Stimulated activated CD4-positive, alpha-beta T cell treated with anti-CD3 and anti-CD28 coated beads, Interleukin-15, amount 100 ng/mL, for 1 hour (primary cell): ENCODE results near the gene KIF17.

Experiments
- DNase-seq, 2 donors: peaks; one replicate each; pipeline ENCODE4 v3.0.0-alpha.2; 2020; ENCODE audit warnings: low read depth in 1 of 2, low spot score in 1 of 2

KIF17 gene

GRCh38 chr1:20711285-20712214 lies 6.3 kb downstream of the KIF17 start:
- no peak for DNase-seq

GRCh38 chr1:20710469-20711284 lies 7.1 kb downstream of the KIF17 start:
- no peak for DNase-seq

GRCh38 chr1:20709868-20710267 lies 7.9 kb downstream of the KIF17 start:
- DNase-seq: no peak

GRCh38 chr1:20708891-20709290 lies 8.9 kb downstream of the KIF17 start:
- no peak for DNase-seq

GRCh38 chr1:20708057-20708456 lies 9.8 kb downstream of the KIF17 start:
- no peak for DNase-seq

GRCh38 chr1:20706841-20707240 lies 11.0 kb downstream of the KIF17 start:
- DNase-seq: no peak

GRCh38 chr1:20705203-20705755 lies 12.5 kb downstream of the KIF17 start:
- no peak for DNase-seq

GRCh38 chr1:20704390-20705202 lies 13.2 kb downstream of the KIF17 start:
- DNase-seq: no peak

GRCh38 chr1:20703124-20703756 lies 14.6 kb downstream of the KIF17 start:
- no peak for DNase-seq

GRCh38 chr1:20702416-20702815 lies 15.4 kb downstream of the KIF17 start:
- DNase-seq: no peak

- no peak for DNase-seq
Observed at GRCh38 chr1:20701847-20702246, 16.0 kb downstream of the KIF17 start.

- no peak for DNase-seq
Observed at GRCh38 chr1:20701446-20701845, 16.4 kb downstream of the KIF17 start.

GRCh38 chr1:20700636-20701215 lies 17.1 kb downstream of the KIF17 start:
- no peak for DNase-seq

- no peak for DNase-seq
Observed at GRCh38 chr1:20699558-20699957, 18.2 kb downstream of the KIF17 start.

GRCh38 chr1:20698195-20698910 lies 19.5 kb downstream of the KIF17 start:
- DNase-seq: no peak

- DNase-seq: no peak
Observed at GRCh38 chr1:20697563-20697962, 20.2 kb downstream of the KIF17 start.

- DNase-seq: peak; percentile 46 to 64
Observed at GRCh38 chr1:20696397-20697333, 21.1 kb downstream of the KIF17 start.

- DNase-seq: no peak
Observed at GRCh38 chr1:20695515-20695914, 22.3 kb downstream of the KIF17 start.
